ENCODE measurements around the gene NUP93. TPM values are rescaled to one million over a fixed set of nuclear protein-coding genes. Genes with fewer than 3 reads are reported as not detected.

NUP93 gene
- total and polyA plus RNA-seq, 9 of the 15 experiments (the other 6 are each of a cell fraction or from before 2014, with no cell fraction given), result 92.0 to 162 (median 121) TPM

DNA sequence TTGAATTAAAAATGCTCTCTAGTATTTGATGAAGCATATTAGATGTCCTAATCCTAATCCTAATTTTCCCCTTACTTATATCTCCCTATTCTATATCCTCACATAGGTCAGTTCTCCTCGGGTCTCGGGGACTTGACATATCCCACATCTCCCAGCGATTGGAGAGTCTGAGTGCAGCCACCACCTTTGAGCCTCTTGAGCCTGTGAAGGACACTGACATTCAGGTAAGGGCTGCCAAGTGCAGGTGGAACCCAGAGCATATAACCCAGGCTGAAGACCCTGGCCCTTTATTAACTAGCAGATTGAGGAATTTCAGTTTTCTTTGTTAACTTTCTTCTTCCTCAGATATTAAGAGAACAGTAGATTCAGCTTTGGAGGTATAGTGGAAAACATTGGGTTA, 28.5 kb downstream of the NUP93 start:
- DNase-seq (ENCODE audit: extremely low read depth in 1 of 4, low spot score in 3 of 4), result no peak
- Histone ChIP-seq H3K27ac (ENCODE audit: extremely low read depth, low read depth, low read length) (no peak overlapping the region), H3K9me3 (replicated peaks; ENCODE audit: control insufficient read depth, insufficient read depth, low read depth, low read length) (no peaks in the 10 kb centered on the region; the same call in 1 of the 2 replicates), H4K20me1 (replicated peaks; ENCODE audit: control insufficient read depth, insufficient read depth, low read length) (no peaks in the 10 kb centered on the region), H3K9me1 (ENCODE audit: control insufficient read depth, insufficient read depth, low read length) (no peaks in the 10 kb centered on the region), H3K4me2 (ENCODE audit: insufficient read depth, low read length) (no peak overlapping the region), H3K9ac (ENCODE audit: insufficient read depth in 1 of 2, low read depth in 2 of 2, low read length in 2 of 2) (no peak overlapping the region), H2AFZ (ENCODE audit: low read depth, low read length) (no peak overlapping the region), H3K27me3 (ENCODE audit: control insufficient read depth in 2 of 2, insufficient read depth in 2 of 2, low read length in 2 of 2) (no peaks in the 10 kb centered on the region), H3K4me3 (no peak overlapping the region), H3K4me1 (replicated peaks in 1 of 2; ENCODE audit: control insufficient read depth in 2 of 2, insufficient read depth in 2 of 2, low read length in 2 of 2) (peaks cover 0 to 8% of the 10 kb centered on the region in 2 experiments; a peak in 2 of 5 replicates), H3K36me3 (ENCODE audit: control insufficient read depth, insufficient read depth, low read length) (peaks cover 57% of the 10 kb centered on the region), H3K79me2 (ENCODE audit: control insufficient read depth, insufficient read depth, low read length) (peaks cover 23% of the 10 kb centered on the region)
- TF ChIP-seq ZNF830 (CRISPR knock-in tag; IDR thresholded peaks at IDR 0.05) (no peak), NFRKB (IDR thresholded peaks at IDR 0.05; ENCODE audit: low read depth) (no peak), OTX1 (CRISPR knock-in tag; IDR thresholded peaks at IDR 0.05) (no peak), FIP1L1 (IDR thresholded peaks at IDR 0.05; ENCODE audit: low read depth, low read length, poor library complexity, severe bottlenecking) (no peak)
- TF ChIP-seq, protein P1, sequence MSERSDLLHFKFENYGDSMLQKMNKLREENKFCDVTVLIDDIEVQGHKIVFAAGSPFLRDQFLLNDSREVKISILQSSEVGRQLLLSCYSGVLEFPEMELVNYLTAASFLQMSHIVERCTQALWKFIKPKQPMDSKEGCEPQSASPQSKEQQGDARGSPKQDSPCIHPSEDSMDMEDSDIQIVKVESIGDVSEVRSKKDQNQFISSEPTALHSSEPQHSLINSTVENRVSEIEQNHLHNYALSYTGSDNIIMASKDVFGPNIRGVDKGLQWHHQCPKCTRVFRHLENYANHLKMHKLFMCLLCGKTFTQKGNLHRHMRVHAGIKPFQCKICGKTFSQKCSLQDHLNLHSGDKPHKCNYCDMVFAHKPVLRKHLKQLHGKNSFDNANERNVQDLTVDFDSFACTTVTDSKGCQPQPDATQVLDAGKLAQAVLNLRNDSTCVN (CRISPR knock-in tag; IDR thresholded peaks at IDR 0.05), result no peak
- intact Hi-C loops (cut with micrococcal nuclease), result no loop called here
- CTCF ChIA-PET (ENCODE audit: low intra/inter-chr PET ratio), result no interaction called here
- WGBS (ENCODE audit: insufficient coverage, low coverage, missing lambda C conversion rate), result 91% methylated on average over 3 of the region's 3 CpGs
- no TSS peak for BruUV-seq (replicated peaks)
- POLR2A ChIA-PET, result no interaction called here
- no peak for FAIRE-seq
- in situ Hi-C loops (cut with MboI), result no loop called here
- ATAC-seq, result no peak

- ChIA-PET POLR2A (no interaction called here), CTCF (ENCODE audit: low intra/inter-chr PET ratio) (no interaction called here)
- Histone ChIP-seq H3K4me2 (ENCODE audit: insufficient read depth, low read length) (no peak overlapping the region), H2AFZ (ENCODE audit: low read depth, low read length) (no peak overlapping the region), H3K79me2 (ENCODE audit: control insufficient read depth, insufficient read depth, low read length) (peaks cover 21% of the 10 kb centered on the region), H3K9me1 (ENCODE audit: control insufficient read depth, insufficient read depth, low read length) (no peaks in the 10 kb centered on the region), H3K27me3 (ENCODE audit: control insufficient read depth in 2 of 2, insufficient read depth in 2 of 2, low read length in 2 of 2) (no peaks in the 10 kb centered on the region), H4K20me1 (replicated peaks; ENCODE audit: control insufficient read depth, insufficient read depth, low read length) (no peaks in the 10 kb centered on the region), H3K4me1 (replicated peaks in 1 of 2; ENCODE audit: control insufficient read depth in 2 of 2, insufficient read depth in 2 of 2, low read length in 2 of 2) (peaks cover 0 to 10% of the 10 kb centered on the region in 2 experiments; a peak in 2 of 5 replicates), H3K9me3 (replicated peaks; ENCODE audit: control insufficient read depth, insufficient read depth, low read depth, low read length) (no peaks in the 10 kb centered on the region; the same call in 1 of the 2 replicates), H3K36me3 (ENCODE audit: control insufficient read depth, insufficient read depth, low read length) (peaks cover 53% of the 10 kb centered on the region), H3K4me3 (no peak overlapping the region), H3K27ac (ENCODE audit: extremely low read depth, low read depth, low read length) (no peak overlapping the region), H3K9ac (ENCODE audit: insufficient read depth in 1 of 2, low read depth in 2 of 2, low read length in 2 of 2) (no peak overlapping the region)
- 87% methylated on average over 4 of the region's 4 CpGs for WGBS (ENCODE audit: insufficient coverage, low coverage, missing lambda C conversion rate)
- intact Hi-C loops (cut with micrococcal nuclease) (no loop called here), in situ Hi-C loops (cut with MboI) (no loop called here)
- no TSS peak for BruUV-seq (replicated peaks)
- no peak for DNase-seq (ENCODE audit: extremely low read depth in 1 of 4, low spot score in 3 of 4)
- FAIRE-seq, result no peak
- ATAC-seq, result no peak
- no peak for TF ChIP-seq ESRRB (CRISPR knock-in tag; IDR thresholded peaks at IDR 0.05; ENCODE audit: borderline replicate concordance)
- no peak for TF ChIP-seq SOX6 (IDR thresholded peaks at IDR 0.05)
- no peak for TF ChIP-seq SIN3A (IDR thresholded peaks at IDR 0.05; ENCODE audit: borderline replicate concordance in 2 of 2, control insufficient read depth in 1 of 2, low read depth in 2 of 2, low read length in 2 of 2)
- no peak for TF ChIP-seq ZNF696 (CRISPR knock-in tag; conservative IDR thresholded peaks at IDR 0.05)
- no peak for TF ChIP-seq ZNF431 (CRISPR knock-in tag; IDR thresholded peaks at IDR 0.05)
- no peak for TF ChIP-seq SAP30 (IDR thresholded peaks at IDR 0.05; ENCODE audit: borderline replicate concordance, insufficient read depth, low read depth, low read length, poor library complexity, severe bottlenecking)
Measured at GRCh38 chr16:56758930-56759329, 29.0 kb downstream of the NUP93 start.

Data from K562 (cell line).